NB4 (cell line): ENCODE data around the gene FNDC4.

Source experiments
- DNase-seq: peaks from one replicate; pipeline ENCODE4 v3.0.0; 2010; ENCODE audit warnings: low read depth
- H3K4me3 ChIP-seq: one replicate; pipeline ENCODE4 v1.5.1; 2011; ENCODE audit warnings: mild to moderate bottlenecking, low read depth, low read length, moderate library complexity
- MYC ChIP-seq: IDR thresholded peaks from 2 replicates; pipeline ENCODE4 v1.6.1; 2011; ENCODE audit warnings: low read depth, low read length
- POLR2A ChIP-seq: IDR thresholded peaks from 2 replicates; pipeline ENCODE4 v1.6.1; 2011; ENCODE audit warnings: mild to moderate bottlenecking; ENCODE audit not compliant: insufficient read length; ENCODE audit errors: extremely low read depth
- TF ChIP-seq, protein P1 (sequence below): IDR thresholded peaks from 2 replicates; pipeline ENCODE4 v1.6.1; 2011; ENCODE audit warnings: low read depth, low read length
- TF ChIP-seq, protein P2 (sequence below): IDR thresholded peaks from one replicate; pipeline ENCODE4 v1.5.1; 2012; ENCODE audit warnings: low read depth, low read length

FNDC4 gene

DNA sequence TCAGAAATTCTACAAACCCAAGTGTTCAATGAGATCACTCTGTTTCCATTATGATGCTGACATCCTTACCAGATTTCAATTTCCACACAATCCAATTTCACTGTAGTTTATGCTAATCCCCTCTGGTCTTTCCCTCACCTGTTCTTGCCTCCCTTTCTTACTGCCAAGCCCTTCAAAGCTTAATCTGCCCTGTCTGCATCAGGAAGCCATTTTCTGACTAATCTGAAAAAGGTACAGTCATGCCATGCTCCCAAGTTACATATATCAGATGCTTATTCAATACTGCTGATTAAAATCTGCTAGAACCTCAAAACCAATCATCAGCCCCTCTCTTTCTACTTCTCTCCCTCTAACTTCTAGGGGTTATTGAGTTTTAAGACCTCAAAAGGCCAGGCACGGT lies 43.9 kb downstream of the FNDC4 start:
- no peak for DNase-seq
- TF ChIP-seq, protein P1, sequence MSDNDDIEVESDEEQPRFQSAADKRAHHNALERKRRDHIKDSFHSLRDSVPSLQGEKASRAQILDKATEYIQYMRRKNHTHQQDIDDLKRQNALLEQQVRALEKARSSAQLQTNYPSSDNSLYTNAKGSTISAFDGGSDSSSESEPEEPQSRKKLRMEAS, result no peak
- TF ChIP-seq MYC (no peak), POLR2A (no peak)
- TF ChIP-seq, protein P2, sequence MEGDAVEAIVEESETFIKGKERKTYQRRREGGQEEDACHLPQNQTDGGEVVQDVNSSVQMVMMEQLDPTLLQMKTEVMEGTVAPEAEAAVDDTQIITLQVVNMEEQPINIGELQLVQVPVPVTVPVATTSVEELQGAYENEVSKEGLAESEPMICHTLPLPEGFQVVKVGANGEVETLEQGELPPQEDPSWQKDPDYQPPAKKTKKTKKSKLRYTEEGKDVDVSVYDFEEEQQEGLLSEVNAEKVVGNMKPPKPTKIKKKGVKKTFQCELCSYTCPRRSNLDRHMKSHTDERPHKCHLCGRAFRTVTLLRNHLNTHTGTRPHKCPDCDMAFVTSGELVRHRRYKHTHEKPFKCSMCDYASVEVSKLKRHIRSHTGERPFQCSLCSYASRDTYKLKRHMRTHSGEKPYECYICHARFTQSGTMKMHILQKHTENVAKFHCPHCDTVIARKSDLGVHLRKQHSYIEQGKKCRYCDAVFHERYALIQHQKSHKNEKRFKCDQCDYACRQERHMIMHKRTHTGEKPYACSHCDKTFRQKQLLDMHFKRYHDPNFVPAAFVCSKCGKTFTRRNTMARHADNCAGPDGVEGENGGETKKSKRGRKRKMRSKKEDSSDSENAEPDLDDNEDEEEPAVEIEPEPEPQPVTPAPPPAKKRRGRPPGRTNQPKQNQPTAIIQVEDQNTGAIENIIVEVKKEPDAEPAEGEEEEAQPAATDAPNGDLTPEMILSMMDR, result no peak
- no peak overlapping the region for H3K4me3 ChIP-seq

DNA sequence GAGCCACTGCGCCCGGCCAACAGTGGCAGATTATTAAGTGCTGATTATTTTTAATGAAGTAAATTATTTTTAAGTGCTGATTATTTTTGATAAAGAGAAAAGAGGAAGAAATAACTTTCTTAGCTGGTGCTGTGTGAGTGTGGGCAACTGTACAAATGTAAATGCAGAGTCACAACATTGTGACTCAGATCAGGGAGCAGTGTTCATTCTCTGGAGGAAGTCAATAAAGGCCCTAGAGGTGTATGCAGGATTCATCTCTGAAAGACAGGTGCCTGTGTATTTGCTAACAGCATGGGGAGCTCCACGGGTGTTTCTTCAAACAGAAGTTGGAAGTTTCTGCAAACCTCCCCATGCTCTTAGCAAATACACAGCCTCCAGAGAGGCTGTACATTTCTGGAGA lies 46.6 kb downstream of the FNDC4 start:
- no peak overlapping the region for H3K4me3 ChIP-seq
- TF ChIP-seq, protein P2, result no peak
- no peak for TF ChIP-seq MYC
- TF ChIP-seq, protein P1, result no peak
- TF ChIP-seq POLR2A, result no peak
- no peak for DNase-seq

DNA sequence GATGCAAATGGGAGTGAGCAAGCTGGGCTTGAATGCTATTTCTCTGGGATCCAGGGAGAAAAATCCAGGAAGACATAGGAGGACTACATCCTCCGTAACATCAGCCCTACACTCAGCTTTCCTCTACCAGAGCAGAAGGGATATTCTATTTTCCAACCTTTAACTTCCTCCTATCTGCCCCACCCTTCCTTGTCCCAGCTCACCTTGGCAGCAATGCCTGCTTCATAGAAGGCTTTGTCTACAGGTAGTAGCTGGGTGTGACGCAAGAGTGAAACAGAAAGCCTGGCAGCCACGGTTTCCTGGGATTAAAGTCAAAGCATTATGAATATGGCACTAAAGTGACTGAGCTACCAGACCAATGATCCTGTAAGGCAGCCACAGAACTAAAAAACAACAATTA lies 48.9 kb downstream of the FNDC4 start:
- TF ChIP-seq MYC (no peak), POLR2A (no peak)
- TF ChIP-seq, protein P1, result no peak
- TF ChIP-seq, protein P2, result no peak
- DNase-seq, result no peak
- no peak overlapping the region for H3K4me3 ChIP-seq

DNA sequence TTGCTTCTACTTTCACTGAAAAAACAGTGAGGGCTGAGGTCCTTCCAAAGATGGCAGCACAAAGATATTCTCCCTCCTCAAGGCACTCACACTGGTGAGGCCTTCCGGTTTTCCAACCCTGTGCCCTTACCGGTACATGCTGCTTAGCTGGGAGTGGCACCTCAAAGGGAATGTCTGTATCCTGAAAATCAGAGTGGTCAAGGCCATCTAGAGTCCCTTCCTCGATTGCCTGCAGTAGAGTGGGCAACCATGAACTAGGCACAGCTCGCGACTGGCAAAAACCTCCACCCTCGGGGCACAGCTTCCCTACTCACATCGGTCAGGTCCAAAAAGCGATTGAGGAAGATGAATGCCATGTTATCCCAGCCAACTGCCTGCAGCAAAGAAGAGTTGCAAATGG lies 49.4 kb downstream of the FNDC4 start:
- TF ChIP-seq POLR2A, result no peak
- TF ChIP-seq, protein P2, result no peak
- no peak for TF ChIP-seq MYC
- TF ChIP-seq, protein P1, result no peak
- no peak overlapping the region for H3K4me3 ChIP-seq
- DNase-seq, result no peak

DNA sequence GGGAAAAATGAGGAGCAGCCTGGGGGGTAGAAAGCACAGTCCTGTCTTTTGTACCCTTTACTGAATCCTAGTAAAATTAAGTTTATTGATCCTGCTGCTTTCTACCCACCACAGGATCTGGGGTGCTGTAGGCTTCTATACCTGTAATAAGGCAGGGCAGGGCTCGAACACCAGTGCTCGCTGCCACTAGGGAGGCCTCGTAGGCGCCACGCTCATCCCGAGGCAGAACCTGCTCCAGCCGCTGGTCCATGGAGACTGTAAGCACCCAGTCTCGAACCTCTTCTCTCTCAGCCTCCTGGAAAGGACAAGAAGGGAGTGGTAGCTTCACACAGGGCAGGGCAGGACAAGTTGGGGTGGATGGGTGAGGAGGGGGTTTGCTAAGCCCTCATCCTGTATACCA lies 49.8 kb downstream of the FNDC4 start:
- no peak overlapping the region for H3K4me3 ChIP-seq
- no peak for DNase-seq
- TF ChIP-seq MYC (no peak), POLR2A (no peak)
- TF ChIP-seq, protein P2, result no peak
- TF ChIP-seq, protein P1, result no peak

DNA sequence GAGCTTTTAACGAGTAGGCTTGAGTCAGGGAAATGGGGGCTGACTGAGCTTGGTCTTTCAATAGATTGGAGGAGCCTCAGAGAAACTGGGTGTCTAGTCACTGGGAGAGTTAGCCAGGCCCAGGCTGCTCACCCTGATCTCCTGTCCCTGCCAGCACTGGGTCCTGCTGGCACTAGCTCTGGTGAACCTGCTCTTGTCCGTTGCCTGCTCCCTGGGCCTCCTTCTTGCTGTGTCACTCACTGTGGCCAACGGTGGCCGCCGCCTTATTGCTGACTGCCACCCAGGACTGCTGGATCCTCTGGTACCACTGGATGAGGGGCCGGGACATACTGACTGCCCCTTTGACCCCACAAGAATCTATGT lies 52.1 kb downstream of the FNDC4 start:
- no peak overlapping the region for H3K4me3 ChIP-seq
- no peak for DNase-seq
- TF ChIP-seq, protein P2, result no peak
- TF ChIP-seq, protein P1, result no peak
